Renal pelvis (tissue), 4 donors: Measurements from ENCODE around the gene UBN1. TPM values are rescaled to one million over a fixed set of nuclear protein-coding genes. Genes with fewer than 3 reads are reported as not detected.
"Not testable (repeated sequence)": the region's sequence is repeated elsewhere in the genome, so short reads cannot be mapped to it uniquely, and the experiment has no call there.

Experiments
- DNase-seq: peaks from one replicate; pipeline ENCODE4 v3.0.0-alpha.2; 2013
- polyA plus RNA-seq, 3 donors: library from polyadenylated mRNA; unstranded; fragments of 120-200 nt; gene quantifications; one replicate each; pipeline ENCODE4 v1.2.1, GENCODE V29; 2013; ENCODE audit not compliant: insufficient read length in 3 of 3

Gene UBN1
- polyA plus RNA-seq, 3 donors, result 33.9 to 41.4 (median 41.0) TPM

GRCh38 chr16:4882633-4883285, 35.5 kb downstream of the UBN1 start:
- no peak for DNase-seq

GRCh38 chr16:4883501-4883900, 36.2 kb downstream of the UBN1 start:
- no peak for DNase-seq

GRCh38 chr16:4884209-4884608, 36.9 kb downstream of the UBN1 start:
- DNase-seq, result no peak

GRCh38 chr16:4884972-4885874, 37.9 kb downstream of the UBN1 start:
- DNase-seq, result no peak

GRCh38 chr16:4886151-4886550, 38.9 kb downstream of the UBN1 start:
- no peak for DNase-seq

- no peak for DNase-seq
Measured at GRCh38 chr16:4888428-4889135, 41.3 kb downstream of the UBN1 start.

- DNase-seq, result no peak
Measured at GRCh38 chr16:4890026-4890425, 42.7 kb downstream of the UBN1 start.

- DNase-seq, result no peak
Measured at GRCh38 chr16:4890686-4891085, 43.4 kb downstream of the UBN1 start.

GRCh38 chr16:4891097-4891885, 44.0 kb downstream of the UBN1 start:
- no peak for DNase-seq

- DNase-seq, result no peak
Measured at GRCh38 chr16:4891886-4892216, 44.6 kb downstream of the UBN1 start.

GRCh38 chr16:4892361-4893102, 45.3 kb downstream of the UBN1 start:
- DNase-seq, result no peak

- no peak for DNase-seq
Measured at GRCh38 chr16:4893103-4893862, 46.0 kb downstream of the UBN1 start.

GRCh38 chr16:4894276-4895150, 47.2 kb downstream of the UBN1 start:
- no peak for DNase-seq

GRCh38 chr16:4895366-4895765, 48.1 kb downstream of the UBN1 start:
- no peak for DNase-seq

- not testable (repeated sequence) for DNase-seq
Measured at GRCh38 chr16:4896761-4897160, 49.5 kb downstream of the UBN1 start.

- DNase-seq, result no peak
Measured at GRCh38 chr16:4897328-4897727, 50.0 kb downstream of the UBN1 start.

GRCh38 chr16:4898811-4899473, 51.7 kb downstream of the UBN1 start:
- DNase-seq, result no peak

- DNase-seq, result no peak
Measured at GRCh38 chr16:4899474-4899846, 52.2 kb downstream of the UBN1 start.

GRCh38 chr16:4900036-4900435, 52.8 kb downstream of the UBN1 start:
- no peak for DNase-seq
